ENCODE data around the gene CDK9.

DNA sequence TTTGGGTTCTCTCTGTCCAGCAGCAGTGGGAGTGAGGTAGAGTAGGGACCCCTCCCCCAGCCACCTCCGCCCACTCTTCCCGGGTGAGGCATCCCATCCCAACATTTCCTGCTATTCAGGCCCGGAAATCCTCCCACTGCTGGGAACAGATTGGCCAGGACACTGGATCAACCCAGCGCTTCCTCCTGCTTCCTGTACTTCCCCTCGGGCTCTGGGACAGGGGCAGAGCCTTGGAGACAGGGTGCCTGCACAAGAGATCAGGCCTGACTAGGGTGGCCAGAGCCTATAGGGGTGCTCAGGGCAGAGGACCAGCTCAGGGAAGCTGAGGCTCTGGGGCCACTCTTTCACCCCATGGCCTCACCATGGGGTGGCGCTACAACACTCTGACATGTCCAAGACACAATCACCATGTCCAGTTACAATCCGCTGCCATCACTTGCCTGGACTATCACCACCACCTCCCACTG is 21.9 kb upstream of the CDK9 start:
- TF ChIP-seq, protein P1, sequence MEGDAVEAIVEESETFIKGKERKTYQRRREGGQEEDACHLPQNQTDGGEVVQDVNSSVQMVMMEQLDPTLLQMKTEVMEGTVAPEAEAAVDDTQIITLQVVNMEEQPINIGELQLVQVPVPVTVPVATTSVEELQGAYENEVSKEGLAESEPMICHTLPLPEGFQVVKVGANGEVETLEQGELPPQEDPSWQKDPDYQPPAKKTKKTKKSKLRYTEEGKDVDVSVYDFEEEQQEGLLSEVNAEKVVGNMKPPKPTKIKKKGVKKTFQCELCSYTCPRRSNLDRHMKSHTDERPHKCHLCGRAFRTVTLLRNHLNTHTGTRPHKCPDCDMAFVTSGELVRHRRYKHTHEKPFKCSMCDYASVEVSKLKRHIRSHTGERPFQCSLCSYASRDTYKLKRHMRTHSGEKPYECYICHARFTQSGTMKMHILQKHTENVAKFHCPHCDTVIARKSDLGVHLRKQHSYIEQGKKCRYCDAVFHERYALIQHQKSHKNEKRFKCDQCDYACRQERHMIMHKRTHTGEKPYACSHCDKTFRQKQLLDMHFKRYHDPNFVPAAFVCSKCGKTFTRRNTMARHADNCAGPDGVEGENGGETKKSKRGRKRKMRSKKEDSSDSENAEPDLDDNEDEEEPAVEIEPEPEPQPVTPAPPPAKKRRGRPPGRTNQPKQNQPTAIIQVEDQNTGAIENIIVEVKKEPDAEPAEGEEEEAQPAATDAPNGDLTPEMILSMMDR (IDR thresholded peaks at IDR 0.05), result peak in 6 of 7 experiments; percentile 10 to 49 (median 39)
- peak in 2 of 3 donors; percentile 11 to 23 for TF ChIP-seq POLR2A (IDR thresholded peaks at IDR 0.05)

Measured in body of pancreas (tissue), 4 donors.